H1 (cell line): Measurements from ENCODE around the gene CDC73. TPM values are rescaled to one million over a fixed set of nuclear protein-coding genes. Genes with fewer than 3 reads are reported as not detected.

ENCODE experiments used
- CTCF ChIA-PET: fragments of 300-600 bp; sonication (Branson Sonifier 250); formaldehyde crosslinking; loops from one replicate; lab custom pipeline; 2021; ENCODE audit not compliant: partially characterized antibody; lab: Charles Lee
- POLR2A ChIA-PET: fragments of 300-600 bp; sonication (Branson Sonifier 250); formaldehyde crosslinking; loops from one replicate; lab custom pipeline; 2021; ENCODE audit warnings: inconsistent platforms; ENCODE audit not compliant: partially characterized antibody; lab: Charles Lee
- DNase-seq, 2 experiments: peaks; one replicate each; pipeline versions ENCODE4 v3.0.0 to v3.0.0-alpha.2; 2010 to 2022; ENCODE audit warnings: low spot score in 2 of 2, low read depth in 1 of 2, mixed read lengths in 1 of 2
- FAIRE-seq: peaks from 2 replicates; lab custom pipeline; 2011; peaks lifted over from hg19 to GRCh38; lab: Jason Lieb, UNC
- H2AFZ ChIP-seq: 2 replicates; pipeline ENCODE4 v1.8.1; 2012; ENCODE audit warnings: low read length, inconsistent platforms
- H2AK5ac ChIP-seq: 2 replicates; pipeline ENCODE4 v1.6.1; 2013; ENCODE audit warnings: low read depth, low read length
- H2BK120ac ChIP-seq: replicated peaks from 2 replicates; pipeline ENCODE3; 2013; ENCODE audit warnings: low read depth, low read length, inconsistent platforms
- H2BK12ac ChIP-seq: 2 replicates; pipeline ENCODE4 v1.6.1; 2013; ENCODE audit warnings: low read depth, low read length
- H2BK15ac ChIP-seq: 2 replicates; pipeline ENCODE4 v1.6.1; 2013; ENCODE audit warnings: low read length
- H2BK20ac ChIP-seq: 2 replicates; pipeline ENCODE4 v1.6.1; 2013; ENCODE audit warnings: low read length
- H2BK5ac ChIP-seq: 2 replicates; pipeline ENCODE4 v1.6.1; 2013; ENCODE audit warnings: low read depth, low read length
- H3K14ac ChIP-seq: 2 replicates; pipeline ENCODE4 v1.6.1; 2013; ENCODE audit warnings: inconsistent platforms; ENCODE audit not compliant: insufficient read length
- H3K18ac ChIP-seq: 2 replicates; pipeline ENCODE4 v1.6.1; 2013; ENCODE audit warnings: low read length; ENCODE audit errors: extremely low read depth
- H3K23ac ChIP-seq: 2 replicates; pipeline ENCODE4 v1.6.1; 2013; ENCODE audit warnings: inconsistent platforms; ENCODE audit not compliant: insufficient read length
- H3K23me2 ChIP-seq: 2 replicates; pipeline ENCODE4 v1.6.1; 2013; ENCODE audit warnings: low read depth, low read length
- H3K27ac ChIP-seq: 2 replicates; pipeline ENCODE4 v1.6.1; 2011; ENCODE audit warnings: low read depth, low read length, inconsistent platforms
- H3K27me3 ChIP-seq, 4 experiments: replicated peaks in 1 of 4; 1 replicate in 1 of 4; 2 replicates in 3 of 4; pipeline versions ENCODE4 v1.6.1 to v1.8.1; 2011 to 2013; ENCODE audit warnings: low read length in 3 of 4, mild to moderate bottlenecking in 3 of 4, inconsistent platforms in 2 of 4, mixed read lengths in 2 of 4, moderate library complexity in 1 of 4; ENCODE audit not compliant: control insufficient read depth in 3 of 4, insufficient read depth in 3 of 4; ENCODE audit errors: extremely low read depth in 1 of 4
- H3K36me3 ChIP-seq, 4 experiments: 2 replicates each; pipeline versions ENCODE4 v1.6.1 to v1.8.1; 2011 to 2013; ENCODE audit warnings: mild to moderate bottlenecking in 4 of 4, low read length in 3 of 4, moderate library complexity in 2 of 4, control low read depth in 1 of 4, inconsistent platforms in 1 of 4; ENCODE audit not compliant: insufficient read depth in 4 of 4, control insufficient read depth in 2 of 4
- H3K4ac ChIP-seq: replicated peaks from 2 replicates; pipeline ENCODE3; 2013; ENCODE audit warnings: low read length, low read depth, mixed read lengths, inconsistent platforms; ENCODE audit not compliant: insufficient read length
- H3K4me1 ChIP-seq, 4 experiments: replicated peaks in 1 of 4; 1 replicate in 1 of 4; 2 replicates in 3 of 4; pipeline versions ENCODE4 v1.6.1 to v1.8.1; 2011 to 2013; ENCODE audit warnings: low read length in 3 of 4, inconsistent platforms in 2 of 4, mixed read lengths in 1 of 4; ENCODE audit not compliant: insufficient read depth in 4 of 4, control insufficient read depth in 3 of 4
- H3K4me2 ChIP-seq, 2 experiments: 2 replicates each; pipeline versions ENCODE4 v1.6.1 to v1.8.1; 2011 to 2013; ENCODE audit warnings: low read depth in 2 of 2, low read length in 2 of 2, control low read depth in 1 of 2, inconsistent platforms in 1 of 2, mild to moderate bottlenecking in 1 of 2; ENCODE audit not compliant: insufficient read depth in 1 of 2
- H3K4me3 ChIP-seq, 4 experiments: fragments of 200-600, 300-600 bp in 1 of 4; sonication (generic), shearing (Covaris generic), sonication (Bioruptor Twin) in 1 of 4; 2 replicates each; pipeline versions ENCODE4 v1.5.1 to v1.8.1; 2011 to 2016; ENCODE audit warnings: low read length in 4 of 4, low read depth in 3 of 4, control low read depth in 2 of 4, inconsistent platforms in 2 of 4, mild to moderate bottlenecking in 2 of 4, mixed read lengths in 1 of 4, moderate library complexity in 1 of 4; ENCODE audit not compliant: insufficient read depth in 2 of 4; ENCODE audit errors: extremely low read depth in 1 of 4
- H3K56ac ChIP-seq: replicated peaks from 2 replicates; pipeline ENCODE3; 2013; ENCODE audit warnings: low read depth, mild to moderate bottlenecking, mixed read lengths, low read length, inconsistent platforms; ENCODE audit not compliant: insufficient read length
- H3K79me1 ChIP-seq: 2 replicates; pipeline ENCODE4 v1.6.1; 2013; ENCODE audit warnings: low read depth, low read length, control low read depth
- H3K79me2 ChIP-seq, 2 experiments: 2 replicates each; pipeline versions ENCODE4 v1.6.1 to v1.8.1; 2012 to 2013; ENCODE audit warnings: low read length in 2 of 2, mild to moderate bottlenecking in 2 of 2, inconsistent platforms in 1 of 2; ENCODE audit not compliant: insufficient read depth in 2 of 2, control insufficient read depth in 1 of 2
- H3K9ac ChIP-seq, 4 experiments: replicated peaks in 1 of 4; 1 replicate in 1 of 4; 2 replicates in 3 of 4; pipeline versions ENCODE4 v1.6.1 to v1.8.1; 2011 to 2013; ENCODE audit warnings: low read depth in 3 of 4, low read length in 3 of 4, control low read depth in 2 of 4, mild to moderate bottlenecking in 2 of 4, moderate library complexity in 2 of 4, inconsistent platforms in 1 of 4; ENCODE audit errors: extremely low read depth in 1 of 4
- H3K9me3 ChIP-seq, 2 experiments: 2 replicates each; pipeline versions ENCODE4 v1.6.1 to v1.8.1; 2012 to 2013; ENCODE audit warnings: mild to moderate bottlenecking in 2 of 2, moderate library complexity in 2 of 2, control low read depth in 1 of 2, inconsistent platforms in 1 of 2, low read depth in 1 of 2, low read length in 1 of 2, mixed read lengths in 1 of 2; ENCODE audit not compliant: insufficient read depth in 2 of 2
- H4K20me1 ChIP-seq, 2 experiments: replicated peaks in 1 of 2; 2 replicates each; pipeline versions ENCODE3 to v1.8.1; 2011 to 2013; ENCODE audit warnings: inconsistent platforms in 2 of 2, low read length in 2 of 2, mild to moderate bottlenecking in 1 of 2; ENCODE audit not compliant: insufficient read depth in 2 of 2, control insufficient read depth in 1 of 2
- H4K5ac ChIP-seq: 2 replicates; pipeline ENCODE4 v1.6.1; 2013; ENCODE audit warnings: low read length, low read depth, mixed read lengths, inconsistent platforms; ENCODE audit not compliant: insufficient read length
- H4K8ac ChIP-seq: 2 replicates; pipeline ENCODE4 v1.8.0; 2013; ENCODE audit warnings: mild to moderate bottlenecking, moderate library complexity, low read length, inconsistent platforms; ENCODE audit not compliant: insufficient read depth; ENCODE audit errors: extremely low read depth
- H4K91ac ChIP-seq: replicated peaks from 2 replicates; pipeline ENCODE3; 2013; ENCODE audit warnings: low read length, mixed read lengths, inconsistent platforms; ENCODE audit not compliant: insufficient read length
- JUN ChIP-seq: IDR thresholded peaks from 2 replicates; pipeline ENCODE4 v1.6.1; 2011; ENCODE audit warnings: low read depth, mild to moderate bottlenecking, improper control_type of control experiment, low read length
- POLR2AphosphoS5 ChIP-seq: IDR thresholded peaks from 2 replicates; pipeline ENCODE4 v1.6.1; 2011; ENCODE audit warnings: low read depth, low read length
- SP4 ChIP-seq: IDR thresholded peaks from 2 replicates; pipeline ENCODE4 v1.6.1; 2012; ENCODE audit warnings: low read length, inconsistent platforms
- WGBS, 2 experiments: shearing (Covaris generic) in 1 of 2; methylation state at CpG; one replicate each; pipeline versions ENCODE4 v1.1.6 to v1.1.7; 2013 to 2015; ENCODE audit warnings: low lambda C conversion rate in 2 of 2, mixed read lengths in 2 of 2, inconsistent platforms in 1 of 2, low coverage in 1 of 2, missing lambda C conversion rate in 1 of 2; ENCODE audit not compliant: insufficient replicate concordance in 2 of 2, insufficient coverage in 1 of 2, insufficient read length in 1 of 2; ENCODE audit errors: extremely low coverage in 1 of 2, missing lambda C conversion rate in 1 of 2; 5-methylcytosine and 5-hydroxymethylcytosine counted together
- polyA plus RNA-seq, 7 experiments: library from polyadenylated mRNA; depleted of rRNA in 3 of 7; stranded (reverse) in 5 of 7; unstranded in 2 of 7; fragments of >200 nt in 5 of 7; fragments of 200-250 nt in 2 of 7; gene quantifications; 1 replicate in 5 of 7; 2 replicates in 1 of 7; 4 replicates in 1 of 7; pipeline versions ENCODE4 v1.2.1 to v1.2.3, GENCODE V29; 2011 to 2013; ENCODE audit warnings: missing spikeins in 2 of 7, mixed read lengths in 2 of 7
- total RNA-seq: library from RNA; stranded (reverse); fragmentation: NEBNext Ultra II Directional; extraction: Animal tissue kit (Norgen Biotek cat#: 25700); gene quantifications from 2 replicates; pipeline ENCODE4 v1.2.1, GENCODE V29; 2021

CDC73 gene
- total and polyA plus RNA-seq, 2 of the 8 experiments (the other 6 are each of a cell fraction or from before 2014, with no cell fraction given), result 9.8 to 64.0 TPM

- H3K27ac ChIP-seq, result no peak overlapping the region
- no peaks in the 10 kb centered on the region for H3K9me3 ChIP-seq
- H4K5ac ChIP-seq, result no peak overlapping the region
- no peaks in the 10 kb centered on the region for H3K27me3 ChIP-seq
- FAIRE-seq (no peak), DNase-seq (no peak)
- no peak overlapping the region for H3K14ac ChIP-seq
- ChIA-PET CTCF (interaction anchor here (0.6 to 1.4 kb wide), 2 partner anchors 54 to 83 kb away, joined by 3 read pairs; no protein-coding TSS in a partner anchor), POLR2A (no interaction called here)
- peaks cover 0 to 2% of the 10 kb centered on the region in 2 experiments; a peak in 2 of 4 replicates for H3K79me2 ChIP-seq
- no peak overlapping the region for H2BK15ac ChIP-seq
- WGBS, 2 experiments, result 96% methylated on average over 3 of the region's 4 CpGs; no CpG with 5 or more reads in 1 of the 2 experiments
- H2BK12ac ChIP-seq, result no peak overlapping the region
- no peak overlapping the region for H2BK20ac ChIP-seq
- peaks cover 2% of the 10 kb centered on the region; the same call in 1 of the 2 replicates for H3K79me1 ChIP-seq
- H2BK120ac ChIP-seq, result no peak overlapping the region
- H2AK5ac ChIP-seq, result no peak overlapping the region
- no peak overlapping the region for H4K91ac ChIP-seq
- no peak overlapping the region for H2BK5ac ChIP-seq
- H4K20me1 ChIP-seq, result no peaks in the 10 kb centered on the region
- no peak overlapping the region for H3K23ac ChIP-seq
- H2AFZ ChIP-seq, result no peak overlapping the region
- H3K56ac ChIP-seq, result no peak overlapping the region
- H3K36me3 ChIP-seq, result peaks cover 0 to 4% (median 2%) of the 10 kb centered on the region in 4 experiments; a peak in 5 of 8 replicates
- no peaks in the 10 kb centered on the region for H3K4me1 ChIP-seq
- no peak overlapping the region for H3K4ac ChIP-seq
- no peak overlapping the region for H3K4me3 ChIP-seq
- H3K4me2 ChIP-seq, result no peak overlapping the region
- H4K8ac ChIP-seq, result peak overlapping the region; percentile 57; the same call in 1 of the 2 replicates
- no peaks in the 10 kb centered on the region for H3K23me2 ChIP-seq
- no peak overlapping the region for H3K18ac ChIP-seq
- H3K9ac ChIP-seq, result no peak overlapping the region
- TF ChIP-seq POLR2AphosphoS5, result no peak
- no peak for TF ChIP-seq SP4
- no peak for TF ChIP-seq JUN
Observed at GRCh38 chr1:193242000-193242399, 120.2 kb downstream of the CDC73 start.
